Measurements from ENCODE around the gene FAM120B.

FAM120B gene

DNA sequence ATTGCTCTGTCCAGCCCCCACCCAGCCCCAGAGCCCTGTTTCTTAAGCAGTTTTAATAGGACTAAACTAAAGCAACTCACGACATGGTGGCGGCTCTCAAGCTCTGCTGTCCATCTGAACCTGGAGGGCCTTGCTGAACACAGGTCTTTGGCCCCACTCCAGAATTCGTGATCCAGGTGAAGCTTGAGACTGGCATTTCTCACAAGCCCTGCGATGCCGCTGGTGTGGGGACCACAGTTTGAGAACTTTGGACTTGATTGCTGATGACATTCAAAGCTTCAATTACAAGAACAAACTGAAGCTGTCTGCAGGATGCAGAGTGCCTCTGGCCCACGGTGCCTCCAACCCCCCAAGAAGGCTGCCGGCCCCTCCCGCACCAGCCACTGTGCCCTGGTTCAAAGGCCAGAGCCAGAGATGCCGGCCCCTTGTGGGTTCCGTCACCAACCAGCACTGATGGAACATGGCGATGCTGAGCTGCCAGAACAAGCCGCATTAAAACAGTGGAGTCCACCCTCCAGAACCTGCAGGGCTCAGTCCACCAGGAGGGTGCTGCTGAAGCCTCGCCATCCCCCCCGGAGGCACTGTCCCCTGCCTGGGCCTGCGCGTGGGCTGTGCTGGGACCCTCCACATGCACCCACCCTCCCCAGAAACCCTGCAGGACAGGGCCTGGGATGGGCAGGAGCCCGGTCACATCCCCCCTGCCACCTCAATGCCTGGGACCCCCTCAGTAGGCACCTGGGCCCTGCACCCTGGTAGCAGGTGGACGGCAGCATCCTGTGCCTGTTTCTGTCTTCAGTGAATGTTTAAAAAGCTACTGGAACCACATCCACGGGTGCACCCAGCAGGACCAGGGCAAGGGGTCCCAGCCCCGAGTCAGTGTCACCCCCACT is 145.4 kb downstream of the FAM120B start:
- no peak for TF ChIP-seq CTCF (IDR thresholded peaks at IDR 0.05; ENCODE audit: insufficient read depth, low read depth, low read length, missing control alignments)
- DNase-seq (ENCODE audit: low read depth) = no peak
- no peak overlapping the region for H3K4me3 ChIP-seq (ENCODE audit: low read length)

- TF ChIP-seq CTCF (IDR thresholded peaks at IDR 0.05; ENCODE audit: insufficient read depth, low read depth, low read length, missing control alignments) = no peak
- DNase-seq (ENCODE audit: low read depth) = no peak
- no peak overlapping the region for H3K4me3 ChIP-seq (ENCODE audit: low read length)
Observed at GRCh38 chr6:170452767-170453545, 146.4 kb downstream of the FAM120B start.

DNA sequence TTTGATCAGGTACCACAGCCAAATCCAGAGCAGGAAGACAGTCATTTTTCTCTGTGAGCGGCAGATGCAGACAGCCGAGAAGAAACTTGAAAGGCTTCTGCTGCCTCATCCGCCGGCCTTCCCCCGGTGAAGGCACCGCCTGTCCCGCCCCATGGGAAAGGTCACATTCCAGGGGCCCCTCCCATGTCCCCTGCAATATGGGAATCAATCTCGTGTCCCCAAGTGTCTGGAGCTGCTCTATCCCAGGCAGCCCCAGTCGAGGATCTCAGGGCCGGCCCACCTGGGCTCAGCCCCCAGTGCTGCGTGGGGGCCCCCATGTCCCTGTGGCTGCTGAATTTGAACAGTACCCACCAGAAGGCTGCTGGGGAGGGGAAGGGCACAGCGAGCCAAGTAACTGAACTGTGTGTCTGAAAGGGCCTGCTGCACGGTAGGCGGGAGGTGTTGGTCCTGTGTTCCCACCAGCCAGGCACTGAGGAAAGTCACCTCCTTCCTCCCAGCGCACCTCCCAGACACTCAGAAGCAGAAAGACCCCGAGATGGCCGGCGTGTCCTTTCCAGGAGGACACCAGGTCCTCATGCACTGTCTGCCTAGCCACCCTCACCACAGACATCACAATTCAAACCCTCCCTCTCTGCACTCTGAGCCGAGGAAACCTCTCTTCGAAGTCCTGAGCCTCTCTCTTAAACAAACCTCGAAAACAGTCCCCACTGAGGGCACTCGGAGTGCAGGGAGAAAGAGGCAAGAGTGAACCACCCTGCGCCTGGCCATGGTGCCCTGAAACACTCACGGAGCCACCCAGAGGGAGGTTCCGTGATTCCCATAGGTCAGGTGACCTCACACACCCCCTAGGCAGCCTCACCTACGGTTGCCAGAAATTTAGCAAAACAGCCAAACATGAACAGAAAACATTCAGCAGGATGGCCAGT is 147.3 kb downstream of the FAM120B start:
- no peak overlapping the region for H3K4me3 ChIP-seq (ENCODE audit: low read length)
- no peak for DNase-seq (ENCODE audit: low read depth)
- TF ChIP-seq CTCF (IDR thresholded peaks at IDR 0.05; ENCODE audit: insufficient read depth, low read depth, low read length, missing control alignments) = no peak

GRCh38 chr6:170454512-170455285 is 148.1 kb downstream of the FAM120B start:
- H3K4me3 ChIP-seq (ENCODE audit: low read length) = no peak overlapping the region
- DNase-seq (ENCODE audit: low read depth) = no peak
- TF ChIP-seq CTCF (IDR thresholded peaks at IDR 0.05; ENCODE audit: insufficient read depth, low read depth, low read length, missing control alignments) = no peak

- DNase-seq (ENCODE audit: low read depth) = no peak
- no peak overlapping the region for H3K4me3 ChIP-seq (ENCODE audit: low read length)
- no peak for TF ChIP-seq CTCF (IDR thresholded peaks at IDR 0.05; ENCODE audit: insufficient read depth, low read depth, low read length, missing control alignments)
Observed at GRCh38 chr6:170455335-170455979, 148.9 kb downstream of the FAM120B start.

Measured in epithelial cell of esophagus (primary cell).